ENCODE data around the gene RREB1. TPM values are rescaled to one million over a fixed set of nuclear protein-coding genes. Genes with fewer than 3 reads are reported as not detected.

Gene RREB1
- total and polyA plus RNA-seq, 12 donors = 8.0 to 79.5 (median 48.7) TPM

DNA sequence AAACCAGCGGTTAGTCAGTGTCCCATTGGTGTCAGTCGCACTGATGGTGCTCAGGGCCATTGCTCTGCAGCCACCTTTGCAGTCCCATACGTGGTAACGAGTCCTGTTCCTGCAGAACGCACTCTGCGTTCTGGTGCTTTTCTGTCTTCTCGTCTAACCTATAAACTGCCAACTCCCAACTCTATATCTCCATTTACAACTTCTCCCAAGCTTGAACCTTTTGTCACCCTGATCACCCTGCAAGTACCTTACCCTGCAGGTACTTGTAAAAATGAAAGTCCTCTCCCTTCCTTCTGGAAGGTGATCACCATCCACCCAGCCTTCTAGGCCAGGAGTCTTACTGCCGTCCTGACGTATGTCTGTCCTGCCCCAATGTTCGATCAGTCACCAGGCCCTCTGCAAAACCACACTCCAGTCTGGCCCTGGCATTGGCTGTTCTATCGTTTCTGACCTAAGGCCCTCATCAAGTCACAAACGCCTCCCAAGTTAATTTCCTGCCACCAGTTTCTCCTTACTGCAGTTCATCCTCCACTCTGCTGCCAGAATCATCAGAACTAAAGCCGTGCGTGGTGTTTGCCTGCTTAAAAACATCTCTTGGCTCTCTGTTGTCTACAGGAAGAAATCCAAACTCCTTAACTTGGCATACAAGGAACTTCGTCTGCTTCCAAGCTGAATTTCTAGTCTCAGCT lies 7.9 kb downstream of the RREB1 start:
- intact Hi-C loops (cut with DNase I) = no loop called here
- WGBS, 4 donors = 57 to 66% (median 62%) methylated on average over 15 of the region's 15 CpGs
- H3K27me3 ChIP-seq = no peaks in the 10 kb centered on the region
- peaks cover 18 to 57% of the 10 kb centered on the region in 2 donors for H3K4me1 ChIP-seq (replicated peaks in 1 of 2)
- peak overlapping the region in 2 of 5 donors; percentile 32 to 52 for H3K27ac ChIP-seq
- no peak overlapping the region for H3K4me3 ChIP-seq
- TF ChIP-seq POLR2A (IDR thresholded peaks at IDR 0.05) = no peak
- TF ChIP-seq, protein P1, sequence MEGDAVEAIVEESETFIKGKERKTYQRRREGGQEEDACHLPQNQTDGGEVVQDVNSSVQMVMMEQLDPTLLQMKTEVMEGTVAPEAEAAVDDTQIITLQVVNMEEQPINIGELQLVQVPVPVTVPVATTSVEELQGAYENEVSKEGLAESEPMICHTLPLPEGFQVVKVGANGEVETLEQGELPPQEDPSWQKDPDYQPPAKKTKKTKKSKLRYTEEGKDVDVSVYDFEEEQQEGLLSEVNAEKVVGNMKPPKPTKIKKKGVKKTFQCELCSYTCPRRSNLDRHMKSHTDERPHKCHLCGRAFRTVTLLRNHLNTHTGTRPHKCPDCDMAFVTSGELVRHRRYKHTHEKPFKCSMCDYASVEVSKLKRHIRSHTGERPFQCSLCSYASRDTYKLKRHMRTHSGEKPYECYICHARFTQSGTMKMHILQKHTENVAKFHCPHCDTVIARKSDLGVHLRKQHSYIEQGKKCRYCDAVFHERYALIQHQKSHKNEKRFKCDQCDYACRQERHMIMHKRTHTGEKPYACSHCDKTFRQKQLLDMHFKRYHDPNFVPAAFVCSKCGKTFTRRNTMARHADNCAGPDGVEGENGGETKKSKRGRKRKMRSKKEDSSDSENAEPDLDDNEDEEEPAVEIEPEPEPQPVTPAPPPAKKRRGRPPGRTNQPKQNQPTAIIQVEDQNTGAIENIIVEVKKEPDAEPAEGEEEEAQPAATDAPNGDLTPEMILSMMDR (IDR thresholded peaks at IDR 0.05) = no peak
- DNase-seq = no peak
- no peaks in the 10 kb centered on the region for H3K9me3 ChIP-seq (replicated peaks in 1 of 3)
- no peaks in the 10 kb centered on the region for H3K36me3 ChIP-seq (replicated peaks in 1 of 2)

DNA sequence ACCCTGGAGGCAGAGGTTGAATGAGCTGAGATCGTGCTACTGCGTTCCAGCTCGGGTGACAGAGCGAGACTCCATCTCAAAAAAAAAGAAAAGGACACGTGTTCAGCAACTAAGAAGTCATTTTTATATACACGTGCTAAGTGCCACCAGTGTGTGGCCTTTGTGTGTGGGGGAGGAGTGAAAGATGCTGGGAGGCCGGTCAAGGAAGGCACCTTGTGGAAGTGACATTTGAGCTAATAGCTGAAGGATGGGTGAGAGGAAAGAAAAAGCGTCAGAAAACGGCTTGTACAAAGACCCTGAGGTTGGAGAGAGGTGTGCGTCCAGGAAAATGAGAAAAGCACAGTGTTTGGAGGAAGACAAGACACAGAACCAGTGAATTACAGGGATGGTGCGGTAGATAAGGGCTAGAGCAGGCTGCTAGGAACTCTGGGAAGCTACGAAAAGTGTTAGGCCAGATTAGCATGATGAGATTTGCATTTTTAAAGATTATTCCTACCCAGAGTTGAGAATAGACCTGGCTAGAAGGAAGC lies 11.6 kb downstream of the RREB1 start:
- DNase-seq = no peak
- TF ChIP-seq, protein P1 (IDR thresholded peaks at IDR 0.05) = no peak
- no peak for TF ChIP-seq POLR2A (IDR thresholded peaks at IDR 0.05)
- H3K27me3 ChIP-seq = no peaks in the 10 kb centered on the region
- H3K9me3 ChIP-seq (replicated peaks in 1 of 3) = no peaks in the 10 kb centered on the region
- no peak overlapping the region for H3K27ac ChIP-seq
- WGBS, 4 donors = 80 to 85% (median 81%) methylated on average over 12 of the region's 12 CpGs
- H3K4me3 ChIP-seq = no peak overlapping the region
- H3K36me3 ChIP-seq (replicated peaks in 1 of 2) = no peaks in the 10 kb centered on the region
- H3K4me1 ChIP-seq (replicated peaks in 1 of 2) = peaks cover 17 to 35% of the 10 kb centered on the region in 2 donors
- intact Hi-C loops (cut with DNase I) = no loop called here

DNA sequence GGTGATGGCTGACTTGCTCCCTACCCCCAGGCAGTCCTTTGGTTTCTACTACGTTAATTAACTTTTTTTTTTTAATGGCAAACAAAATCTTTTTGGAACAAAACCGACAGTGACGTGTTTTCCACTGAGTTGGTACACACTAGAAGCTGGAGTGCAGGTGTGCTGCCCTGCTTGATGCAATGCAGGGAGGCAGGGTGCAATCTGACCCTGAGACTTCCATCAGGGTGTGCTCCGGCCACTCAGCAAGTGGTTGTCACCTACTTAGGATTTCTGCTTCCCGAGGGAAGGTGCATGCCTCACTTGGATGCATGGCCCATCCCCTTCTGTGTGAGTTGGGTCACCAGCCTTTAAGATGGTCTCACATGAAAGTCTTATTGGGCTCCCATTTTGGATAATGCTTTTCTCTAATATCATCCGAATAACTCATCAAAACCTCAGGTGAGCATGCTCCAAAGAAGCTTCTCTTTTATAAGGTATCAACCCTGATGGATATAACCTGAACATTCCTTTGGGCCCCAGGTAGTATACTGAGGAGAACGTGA lies 14.0 kb downstream of the RREB1 start:
- Histone ChIP-seq H3K4me3 (no peak overlapping the region), H3K4me1 (replicated peaks in 1 of 2) (peaks cover 8 to 25% of the 10 kb centered on the region in 2 donors), H3K36me3 (replicated peaks in 1 of 2) (peaks cover 0 to 4% of the 10 kb centered on the region in 2 donors), H3K27me3 (no peaks in the 10 kb centered on the region), H3K9me3 (replicated peaks in 1 of 3) (no peaks in the 10 kb centered on the region), H3K27ac (no peak overlapping the region)
- 82 to 90% (median 86%) methylated on average over 7 of the region's 7 CpGs for WGBS, 4 donors
- DNase-seq = no peak
- no peak for TF ChIP-seq POLR2A (IDR thresholded peaks at IDR 0.05)
- TF ChIP-seq, protein P1 (IDR thresholded peaks at IDR 0.05) = no peak
- intact Hi-C loops (cut with DNase I) = no loop called here

DNA sequence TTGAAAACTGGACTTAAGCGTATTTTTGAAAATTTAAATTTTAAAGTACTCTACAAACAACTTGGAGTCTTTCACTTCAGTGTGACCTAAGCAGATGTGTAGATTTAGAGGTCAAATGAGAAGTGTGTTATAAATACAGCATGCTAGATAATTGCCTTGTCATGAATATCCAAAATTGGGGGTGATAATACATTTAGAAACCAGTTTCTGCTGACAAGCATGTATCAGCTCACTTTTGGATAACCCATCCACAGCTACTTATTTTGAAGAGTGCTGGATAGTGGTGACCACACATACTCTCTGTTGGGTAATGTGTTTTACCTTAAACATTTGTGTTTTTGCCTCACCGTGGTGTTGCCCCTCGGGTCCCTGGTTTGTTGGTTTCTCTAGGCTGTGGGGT lies 14.9 kb downstream of the RREB1 start:
- H3K27me3 ChIP-seq = no peaks in the 10 kb centered on the region
- H3K4me3 ChIP-seq = no peak overlapping the region
- 93 to 97% (median 95%) methylated on average over 3 of the region's 3 CpGs for WGBS, 4 donors
- peaks cover 8 to 23% of the 10 kb centered on the region in 2 donors for H3K4me1 ChIP-seq (replicated peaks in 1 of 2)
- peaks cover 0 to 4% of the 10 kb centered on the region in 2 donors for H3K36me3 ChIP-seq (replicated peaks in 1 of 2)
- no peak for DNase-seq
- H3K27ac ChIP-seq = no peak overlapping the region
- intact Hi-C loops (cut with DNase I) = no loop called here
- no peaks in the 10 kb centered on the region for H3K9me3 ChIP-seq (replicated peaks in 1 of 3)
- no peak for TF ChIP-seq POLR2A (IDR thresholded peaks at IDR 0.05)
- TF ChIP-seq, protein P1 (IDR thresholded peaks at IDR 0.05) = no peak

Data from adrenal gland (tissue), 12 donors.